GM10248 (cell line): ENCODE data around the gene EFNB2.
A peak's percentile ranks its signal among the peaks of the same experiment; 100 is the strongest.

Experiments
- CTCF ChIA-PET: fragments of 300-600 bp; sonication (Branson Sonifier 250); formaldehyde crosslinking; extraction: SDS; loops from one replicate; lab custom pipeline; 2021; ENCODE audit warnings: antibody characterized with exemption; lab: Yijun Ruan, JAX
- POLR2A ChIA-PET: fragments of 350-650 bp; sonication (Branson Sonifier 250); formaldehyde crosslinking; extraction: SDS; loops from one replicate; lab custom pipeline; 2020; ENCODE audit warnings: antibody characterized with exemption; lab: Yijun Ruan, JAX
- DNase-seq: peaks from one replicate; pipeline ENCODE4 v3.0.0; 2012; ENCODE audit errors: extremely low spot score
- CTCF ChIP-seq: IDR thresholded peaks from 2 replicates; pipeline ENCODE4 v1.5.1; 2012; ENCODE audit warnings: mild to moderate bottlenecking, low read depth; ENCODE audit errors: extremely low read depth, missing control alignments, control extremely low read depth

EFNB2 gene

GRCh38 chr13:106536244-106537034, 977 bp upstream of the EFNB2 start:
- ChIA-PET CTCF (interaction anchor here (0.8 to 4.0 kb wide), 27 partner anchors 9 to 1965 kb away, joined by 3 to 31 read pairs (median 5); no protein-coding TSS in a partner anchor), POLR2A (no interaction called here)
- peak; percentile 75 for DNase-seq
- peak; percentile 99 for TF ChIP-seq CTCF

- DNase-seq = peak; percentile 28
- POLR2A ChIA-PET = interaction anchor here (0.9 kb wide), 1 partner anchor 33 kb away, joined by 5 read pairs; the partner anchor contains the start of gene ARGLU1
- CTCF ChIA-PET = interaction anchor here (1.1 to 3.5 kb wide), 12 partner anchors 10 to 1124 kb away, joined by 3 to 27 read pairs (median 9); no protein-coding TSS in a partner anchor
These were observed 567 bp downstream of the EFNB2 start for GRCh38 chr13:106534639-106535551.

GRCh38 chr13:106533943-106534638, 1.4 kb downstream of the EFNB2 start:
- peak; percentile 17 for DNase-seq
- TF ChIP-seq CTCF = no peak
- ChIA-PET CTCF (interaction anchor here (1.0 to 3.5 kb wide), 7 partner anchors 14 to 1123 kb away, joined by 3 to 23 read pairs (median 6); no protein-coding TSS in a partner anchor), POLR2A (no interaction called here)

More at GRCh38 chr13:106534639-106535551, 567 bp downstream of the EFNB2 start:
- no peak for TF ChIP-seq CTCF

DNA sequence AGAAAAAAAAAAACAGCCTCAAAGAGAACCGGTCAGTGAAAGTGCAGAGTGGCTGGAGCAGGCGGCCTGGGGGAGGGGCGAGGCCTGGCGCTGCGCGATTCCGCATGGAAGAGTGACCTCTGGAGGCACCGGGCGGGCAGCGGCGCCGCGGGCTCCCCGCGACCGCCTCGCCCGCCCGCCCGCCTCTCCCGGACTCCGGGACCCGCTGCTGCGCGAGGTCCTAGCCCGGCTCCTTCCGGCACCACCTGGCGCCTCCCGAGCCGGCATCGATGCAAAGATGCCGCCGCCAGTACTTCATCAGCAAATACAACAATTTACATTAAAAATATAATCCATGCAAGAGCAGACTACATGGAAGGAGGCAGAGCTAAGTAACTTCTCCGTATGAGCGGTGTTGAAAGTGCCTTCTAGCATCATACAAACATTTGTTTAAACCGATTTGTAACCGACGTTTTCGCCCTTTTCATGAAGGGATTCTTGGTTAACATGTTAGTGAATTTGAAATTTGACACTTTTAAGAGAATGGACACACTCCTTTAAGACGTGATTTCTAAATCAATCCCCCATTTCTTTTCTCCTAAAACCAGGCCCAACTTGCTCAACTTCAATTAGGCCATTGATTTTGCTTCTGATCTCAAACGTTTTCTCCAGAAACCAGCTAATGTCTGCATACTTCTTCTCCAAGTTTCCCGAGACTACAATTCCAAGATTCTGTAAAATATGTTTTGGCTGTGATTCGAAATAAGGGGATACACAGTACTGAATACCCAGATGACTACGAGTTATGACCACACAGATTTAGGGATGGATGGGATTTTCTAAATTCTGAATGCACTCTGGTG, 2.1 kb downstream of the EFNB2 start:
- ChIA-PET CTCF (interaction anchor here (1.0 kb wide), 1 partner anchor 87 kb away, joined by 3 read pairs; no protein-coding TSS in a partner anchor), POLR2A (no interaction called here)
- peak; percentile 41 for DNase-seq
- peak; percentile 25 for TF ChIP-seq CTCF

- POLR2A ChIA-PET = no interaction called here
These were observed 3.1 kb downstream of the EFNB2 start for GRCh38 chr13:106532111-106532929.

More at GRCh38 chr13:106532111-106532929, 3.1 kb downstream of the EFNB2 start:
- TF ChIP-seq CTCF = no peak
- CTCF ChIA-PET = no interaction called here
- no peak for DNase-seq
